GM21529 (cell line): ENCODE results near the gene ST6GALNAC4.

ENCODE experiments used
- ATAC-seq: cut with Tn5 transposase; IDR thresholded peaks from one replicate; pipeline ENCODE4 v1.9.1; 2021; ENCODE audit not compliant: unreplicated experiment

The ST6GALNAC4 gene

GRCh38 chr9:127915801-127916719 lies 781 bp downstream of the ST6GALNAC4 start:
- no peak for ATAC-seq

GRCh38 chr9:127915325-127915752 lies 1.5 kb downstream of the ST6GALNAC4 start:
- ATAC-seq = no peak

- ATAC-seq = no peak
Measured at GRCh38 chr9:127913682-127914081, 3.2 kb downstream of the ST6GALNAC4 start.

- ATAC-seq = no peak
Measured at GRCh38 chr9:127912882-127913281, 4.0 kb downstream of the ST6GALNAC4 start.

- no peak for ATAC-seq
Measured at GRCh38 chr9:127912296-127912695, 4.5 kb downstream of the ST6GALNAC4 start.

GRCh38 chr9:127910613-127911205 lies 6.1 kb downstream of the ST6GALNAC4 start:
- ATAC-seq = no peak

- no peak for ATAC-seq
Measured at GRCh38 chr9:127909839-127910273, 7.0 kb downstream of the ST6GALNAC4 start.

GRCh38 chr9:127908660-127908926 lies 8.2 kb downstream of the ST6GALNAC4 start:
- no peak for ATAC-seq

GRCh38 chr9:127907867-127908659 lies 8.8 kb downstream of the ST6GALNAC4 start:
- no peak for ATAC-seq

GRCh38 chr9:127905788-127906191 lies 11.1 kb downstream of the ST6GALNAC4 start:
- peak; percentile 28 for ATAC-seq

- no peak for ATAC-seq
Measured at GRCh38 chr9:127905004-127905728, 11.7 kb downstream of the ST6GALNAC4 start.

- ATAC-seq = no peak
Measured at GRCh38 chr9:127904561-127905003, 12.3 kb downstream of the ST6GALNAC4 start.

GRCh38 chr9:127903557-127904475 lies 13.0 kb downstream of the ST6GALNAC4 start:
- ATAC-seq = peak; percentile 38

- peak; percentile 55 for ATAC-seq
Measured at GRCh38 chr9:127899128-127899943, 17.5 kb downstream of the ST6GALNAC4 start, which contains the start of gene ST6GALNAC6. Gene ST6GALNAC6, minus strand, starts transcription at chr9:127899603. Its CDS starts 1,622 bp downstream, at chr9:127897981.

GRCh38 chr9:127898433-127899127 lies 18.3 kb downstream of the ST6GALNAC4 start:
- ATAC-seq = peak; percentile 8

- ATAC-seq = no peak
Measured at GRCh38 chr9:127897193-127897692, 19.6 kb downstream of the ST6GALNAC4 start.

- no peak for ATAC-seq
Measured at GRCh38 chr9:127896395-127897192, 20.2 kb downstream of the ST6GALNAC4 start.
